ENCODE results near the gene ANKRD31.

ANKRD31 gene

DNA sequence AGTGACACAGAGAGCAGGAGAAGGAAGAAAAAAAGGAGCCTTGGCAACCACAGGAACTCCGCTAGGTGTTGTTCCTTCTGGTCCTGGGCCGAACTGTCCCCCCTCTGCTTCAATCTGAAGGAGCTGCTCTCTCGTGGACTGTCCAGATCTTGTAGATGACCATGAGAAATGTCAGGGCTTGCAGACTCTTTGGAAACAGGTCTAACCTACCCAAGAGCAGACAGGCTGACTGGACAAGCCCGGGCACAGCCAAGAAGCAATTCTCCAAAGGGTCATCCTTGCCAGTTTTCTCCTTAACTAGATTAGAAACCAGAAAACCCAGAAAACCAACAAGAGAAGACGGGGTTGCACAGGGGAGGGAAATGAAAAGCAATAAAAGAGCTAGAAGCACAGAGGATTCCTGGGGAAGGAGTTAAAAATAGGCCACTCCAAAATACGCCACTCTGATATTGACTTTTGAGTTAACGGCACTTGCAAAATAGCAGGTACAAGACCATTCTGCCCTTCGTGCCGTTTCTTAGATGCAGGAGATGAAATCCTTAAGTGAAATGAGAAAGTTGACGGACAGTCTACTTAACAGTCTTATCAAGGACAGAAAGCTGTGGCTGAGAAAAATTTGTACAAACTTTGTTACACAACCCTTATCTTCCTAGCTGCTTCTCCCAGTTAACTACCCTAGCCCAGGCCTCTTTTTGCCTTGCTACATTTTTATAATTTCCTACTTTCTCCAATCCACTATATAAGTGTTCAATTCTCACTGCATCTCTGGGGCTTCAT is 190.1 kb downstream of the ANKRD31 start:
- H3K27ac ChIP-seq (ENCODE audit: low read length) = no peak overlapping the region
- H3K36me3 ChIP-seq (ENCODE audit: control insufficient read depth in 1 of 2, insufficient read depth in 2 of 2, low read length in 2 of 2) = peaks cover 0 to 12% of the 10 kb centered on the region in 2 donors
- H3K9me3 ChIP-seq (ENCODE audit: control insufficient read depth in 1 of 2, low read length in 2 of 2) = no peaks in the 10 kb centered on the region
- no peak overlapping the region for H3K4me3 ChIP-seq (ENCODE audit: low read depth in 1 of 2, low read length in 2 of 2)
- no peaks in the 10 kb centered on the region for H3K27me3 ChIP-seq (ENCODE audit: low read depth, low read length)
- peaks cover 0 to 14% of the 10 kb centered on the region in 2 donors for H3K4me1 ChIP-seq (ENCODE audit: control insufficient read depth in 1 of 2, insufficient read depth in 2 of 2, low read length in 2 of 2)

- Histone ChIP-seq H3K36me3 (ENCODE audit: control insufficient read depth in 1 of 2, insufficient read depth in 2 of 2, low read length in 2 of 2) (peaks cover 0 to 12% of the 10 kb centered on the region in 2 donors), H3K27me3 (ENCODE audit: low read depth, low read length) (no peaks in the 10 kb centered on the region), H3K27ac (ENCODE audit: low read length) (no peak overlapping the region), H3K4me1 (ENCODE audit: control insufficient read depth in 1 of 2, insufficient read depth in 2 of 2, low read length in 2 of 2) (no peaks in the 10 kb centered on the region), H3K4me3 (ENCODE audit: low read depth in 1 of 2, low read length in 2 of 2) (no peak overlapping the region), H3K9me3 (ENCODE audit: control insufficient read depth in 1 of 2, low read length in 2 of 2) (no peaks in the 10 kb centered on the region)
Measured at GRCh38 chr5:75045071-75045470, 191.6 kb downstream of the ANKRD31 start.

- Histone ChIP-seq H3K27ac (ENCODE audit: low read length) (no peak overlapping the region), H3K36me3 (ENCODE audit: control insufficient read depth in 1 of 2, insufficient read depth in 2 of 2, low read length in 2 of 2) (peaks cover 0 to 12% of the 10 kb centered on the region in 2 donors), H3K4me1 (ENCODE audit: control insufficient read depth in 1 of 2, insufficient read depth in 2 of 2, low read length in 2 of 2) (no peaks in the 10 kb centered on the region), H3K4me3 (ENCODE audit: low read depth in 1 of 2, low read length in 2 of 2) (no peak overlapping the region), H3K9me3 (ENCODE audit: control insufficient read depth in 1 of 2, low read length in 2 of 2) (no peaks in the 10 kb centered on the region), H3K27me3 (ENCODE audit: low read depth, low read length) (no peaks in the 10 kb centered on the region)
Measured at GRCh38 chr5:75044406-75044805, 192.3 kb downstream of the ANKRD31 start.

GRCh38 chr5:75043633-75044264 is 192.9 kb downstream of the ANKRD31 start:
- no peak overlapping the region for H3K27ac ChIP-seq (ENCODE audit: low read length)
- H3K9me3 ChIP-seq (ENCODE audit: control insufficient read depth in 1 of 2, low read length in 2 of 2) = no peaks in the 10 kb centered on the region
- H3K4me3 ChIP-seq (ENCODE audit: low read depth in 1 of 2, low read length in 2 of 2) = no peak overlapping the region
- no peaks in the 10 kb centered on the region for H3K27me3 ChIP-seq (ENCODE audit: low read depth, low read length)
- H3K4me1 ChIP-seq (ENCODE audit: control insufficient read depth in 1 of 2, insufficient read depth in 2 of 2, low read length in 2 of 2) = no peaks in the 10 kb centered on the region
- peaks cover 0 to 12% of the 10 kb centered on the region in 2 donors for H3K36me3 ChIP-seq (ENCODE audit: control insufficient read depth in 1 of 2, insufficient read depth in 2 of 2, low read length in 2 of 2)

GRCh38 chr5:75042522-75042921 is 194.2 kb downstream of the ANKRD31 start:
- no peaks in the 10 kb centered on the region for H3K27me3 ChIP-seq (ENCODE audit: low read depth, low read length)
- H3K9me3 ChIP-seq (ENCODE audit: control insufficient read depth in 1 of 2, low read length in 2 of 2) = no peaks in the 10 kb centered on the region
- no peak overlapping the region for H3K27ac ChIP-seq (ENCODE audit: low read length)
- H3K4me3 ChIP-seq (ENCODE audit: low read depth in 1 of 2, low read length in 2 of 2) = no peak overlapping the region
- peaks cover 0 to 12% of the 10 kb centered on the region in 2 donors for H3K36me3 ChIP-seq (ENCODE audit: control insufficient read depth in 1 of 2, insufficient read depth in 2 of 2, low read length in 2 of 2)
- no peaks in the 10 kb centered on the region for H3K4me1 ChIP-seq (ENCODE audit: control insufficient read depth in 1 of 2, insufficient read depth in 2 of 2, low read length in 2 of 2)

- peaks cover 0 to 8% of the 10 kb centered on the region in 2 donors for H3K36me3 ChIP-seq (ENCODE audit: control insufficient read depth in 1 of 2, insufficient read depth in 2 of 2, low read length in 2 of 2)
- no peak overlapping the region for H3K27ac ChIP-seq (ENCODE audit: low read length)
- H3K4me3 ChIP-seq (ENCODE audit: low read depth in 1 of 2, low read length in 2 of 2) = no peak overlapping the region
- no peaks in the 10 kb centered on the region for H3K9me3 ChIP-seq (ENCODE audit: control insufficient read depth in 1 of 2, low read length in 2 of 2)
- no peaks in the 10 kb centered on the region for H3K27me3 ChIP-seq (ENCODE audit: low read depth, low read length)
- H3K4me1 ChIP-seq (ENCODE audit: control insufficient read depth in 1 of 2, insufficient read depth in 2 of 2, low read length in 2 of 2) = no peaks in the 10 kb centered on the region
Measured at GRCh38 chr5:75040973-75041372, 195.7 kb downstream of the ANKRD31 start.

- Histone ChIP-seq H3K36me3 (ENCODE audit: control insufficient read depth in 1 of 2, insufficient read depth in 2 of 2, low read length in 2 of 2) (no peaks in the 10 kb centered on the region), H3K27ac (ENCODE audit: low read length) (no peak overlapping the region), H3K4me3 (ENCODE audit: low read depth in 1 of 2, low read length in 2 of 2) (no peak overlapping the region), H3K4me1 (ENCODE audit: control insufficient read depth in 1 of 2, insufficient read depth in 2 of 2, low read length in 2 of 2) (no peaks in the 10 kb centered on the region), H3K27me3 (ENCODE audit: low read depth, low read length) (no peaks in the 10 kb centered on the region), H3K9me3 (ENCODE audit: control insufficient read depth in 1 of 2, low read length in 2 of 2) (no peaks in the 10 kb centered on the region)
Measured at GRCh38 chr5:75037106-75037505, 199.6 kb downstream of the ANKRD31 start.

GRCh38 chr5:75034137-75034739 is 202.4 kb downstream of the ANKRD31 start:
- Histone ChIP-seq H3K27me3 (ENCODE audit: low read depth, low read length) (no peaks in the 10 kb centered on the region), H3K9me3 (ENCODE audit: control insufficient read depth in 1 of 2, low read length in 2 of 2) (no peaks in the 10 kb centered on the region), H3K27ac (ENCODE audit: low read length) (no peak overlapping the region), H3K4me3 (ENCODE audit: low read depth in 1 of 2, low read length in 2 of 2) (no peak overlapping the region), H3K4me1 (ENCODE audit: control insufficient read depth in 1 of 2, insufficient read depth in 2 of 2, low read length in 2 of 2) (no peaks in the 10 kb centered on the region), H3K36me3 (ENCODE audit: control insufficient read depth in 1 of 2, insufficient read depth in 2 of 2, low read length in 2 of 2) (no peaks in the 10 kb centered on the region)

DNA sequence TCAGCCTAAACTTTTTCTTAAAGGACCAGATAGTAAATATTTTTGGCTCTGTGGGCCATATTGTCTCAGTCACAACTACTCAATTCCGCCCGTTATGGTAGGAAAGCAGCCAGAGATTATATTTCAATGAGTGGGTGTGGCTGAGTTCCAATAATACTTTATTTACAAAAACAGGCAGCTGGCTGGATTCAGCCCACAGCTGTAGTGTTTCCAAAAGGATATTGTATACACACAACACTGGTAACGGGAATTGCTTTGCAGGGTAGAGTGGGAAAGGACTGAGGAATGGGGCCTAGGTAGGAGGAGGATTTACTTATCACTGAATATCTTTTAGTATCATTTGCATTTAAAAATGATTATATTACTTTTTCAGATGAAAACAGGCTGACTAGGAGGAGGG is 205.3 kb downstream of the ANKRD31 start:
- Histone ChIP-seq H3K36me3 (ENCODE audit: control insufficient read depth in 1 of 2, insufficient read depth in 2 of 2, low read length in 2 of 2) (no peaks in the 10 kb centered on the region), H3K4me1 (ENCODE audit: control insufficient read depth in 1 of 2, insufficient read depth in 2 of 2, low read length in 2 of 2) (no peaks in the 10 kb centered on the region), H3K27ac (ENCODE audit: low read length) (no peak overlapping the region), H3K9me3 (ENCODE audit: control insufficient read depth in 1 of 2, low read length in 2 of 2) (no peaks in the 10 kb centered on the region), H3K4me3 (ENCODE audit: low read depth in 1 of 2, low read length in 2 of 2) (no peak overlapping the region), H3K27me3 (ENCODE audit: low read depth, low read length) (no peaks in the 10 kb centered on the region)

- Histone ChIP-seq H3K36me3 (ENCODE audit: control insufficient read depth in 1 of 2, insufficient read depth in 2 of 2, low read length in 2 of 2) (no peaks in the 10 kb centered on the region), H3K27me3 (ENCODE audit: low read depth, low read length) (no peaks in the 10 kb centered on the region), H3K9me3 (ENCODE audit: control insufficient read depth in 1 of 2, low read length in 2 of 2) (no peaks in the 10 kb centered on the region), H3K27ac (ENCODE audit: low read length) (no peak overlapping the region), H3K4me1 (ENCODE audit: control insufficient read depth in 1 of 2, insufficient read depth in 2 of 2, low read length in 2 of 2) (no peaks in the 10 kb centered on the region), H3K4me3 (ENCODE audit: low read depth in 1 of 2, low read length in 2 of 2) (no peak overlapping the region)
Measured at GRCh38 chr5:75028090-75028489, 208.6 kb downstream of the ANKRD31 start.

GRCh38 chr5:75023368-75024159 is 213.1 kb downstream of the ANKRD31 start:
- Histone ChIP-seq H3K4me3 (ENCODE audit: low read depth in 1 of 2, low read length in 2 of 2) (no peak overlapping the region), H3K36me3 (ENCODE audit: control insufficient read depth in 1 of 2, insufficient read depth in 2 of 2, low read length in 2 of 2) (no peaks in the 10 kb centered on the region), H3K4me1 (ENCODE audit: control insufficient read depth in 1 of 2, insufficient read depth in 2 of 2, low read length in 2 of 2) (no peaks in the 10 kb centered on the region), H3K9me3 (ENCODE audit: control insufficient read depth in 1 of 2, low read length in 2 of 2) (no peaks in the 10 kb centered on the region), H3K27me3 (ENCODE audit: low read depth, low read length) (no peaks in the 10 kb centered on the region), H3K27ac (ENCODE audit: low read length) (no peak overlapping the region)
